Lower lobe of right lung (tissue), 2 donors: ENCODE data around the gene ELL. TPM values are rescaled to one million over a fixed set of nuclear protein-coding genes. Genes with fewer than 3 reads are reported as not detected.

ENCODE experiments used
- ATAC-seq, 2 donors: fragments of 200-7000 bp; cut with Tn5 transposase; one replicate each; pipeline ENCODE4 v1.9.1; 2020 to 2022; ENCODE audit warnings: mild to moderate bottlenecking in 2 of 2, moderate library complexity in 2 of 2
- DNase-seq: peaks from one replicate; pipeline ENCODE4 v3.0.0-alpha.2; 2020
- H3K27ac ChIP-seq: fragments of 200-600 bp; one replicate; pipeline ENCODE4 v1.8.0; 2022
- H3K27me3 ChIP-seq: fragments of 200-600 bp; one replicate; pipeline ENCODE4 v1.8.0; 2022; ENCODE audit warnings: low read depth
- H3K36me3 ChIP-seq: fragments of 200-600 bp; one replicate; pipeline ENCODE4 v1.8.0; 2022; ENCODE audit warnings: mild to moderate bottlenecking
- H3K4me1 ChIP-seq: fragments of 200-600 bp; one replicate; pipeline ENCODE4 v1.8.0; 2022
- H3K4me3 ChIP-seq: fragments of 200-600 bp; one replicate; pipeline ENCODE4 v1.8.0; 2022; ENCODE audit warnings: mild to moderate bottlenecking
- H3K9me3 ChIP-seq: fragments of 200-600 bp; one replicate; pipeline ENCODE4 v1.8.0; 2022
- intact Hi-C: fragments of 100-400 bp; cut with DNase I; formaldehyde crosslinking; loops from one replicate; pipeline ENCODE4 v1.11.0; 2022
- total RNA-seq: library from RNA; stranded (reverse); fragmentation: NEBNext Ultra II Directional; extraction: Animal tissue kit (Norgen Biotek cat#: 25700); gene quantifications from one replicate; pipeline ENCODE4 v1.2.1, GENCODE V29; 2021
- TF ChIP-seq, protein P1 (sequence below): fragments of 200-600 bp; IDR thresholded peaks from one replicate; pipeline ENCODE4 v1.8.0; 2022; ENCODE audit warnings: antibody characterized with exemption, mild to moderate bottlenecking
- donor health status: DM: no; HTN: yes; CAD: no; lungs with severe emphysema.

Gene ELL
- total RNA-seq, 1 donor from 2014 or later = 19.7 TPM

DNA sequence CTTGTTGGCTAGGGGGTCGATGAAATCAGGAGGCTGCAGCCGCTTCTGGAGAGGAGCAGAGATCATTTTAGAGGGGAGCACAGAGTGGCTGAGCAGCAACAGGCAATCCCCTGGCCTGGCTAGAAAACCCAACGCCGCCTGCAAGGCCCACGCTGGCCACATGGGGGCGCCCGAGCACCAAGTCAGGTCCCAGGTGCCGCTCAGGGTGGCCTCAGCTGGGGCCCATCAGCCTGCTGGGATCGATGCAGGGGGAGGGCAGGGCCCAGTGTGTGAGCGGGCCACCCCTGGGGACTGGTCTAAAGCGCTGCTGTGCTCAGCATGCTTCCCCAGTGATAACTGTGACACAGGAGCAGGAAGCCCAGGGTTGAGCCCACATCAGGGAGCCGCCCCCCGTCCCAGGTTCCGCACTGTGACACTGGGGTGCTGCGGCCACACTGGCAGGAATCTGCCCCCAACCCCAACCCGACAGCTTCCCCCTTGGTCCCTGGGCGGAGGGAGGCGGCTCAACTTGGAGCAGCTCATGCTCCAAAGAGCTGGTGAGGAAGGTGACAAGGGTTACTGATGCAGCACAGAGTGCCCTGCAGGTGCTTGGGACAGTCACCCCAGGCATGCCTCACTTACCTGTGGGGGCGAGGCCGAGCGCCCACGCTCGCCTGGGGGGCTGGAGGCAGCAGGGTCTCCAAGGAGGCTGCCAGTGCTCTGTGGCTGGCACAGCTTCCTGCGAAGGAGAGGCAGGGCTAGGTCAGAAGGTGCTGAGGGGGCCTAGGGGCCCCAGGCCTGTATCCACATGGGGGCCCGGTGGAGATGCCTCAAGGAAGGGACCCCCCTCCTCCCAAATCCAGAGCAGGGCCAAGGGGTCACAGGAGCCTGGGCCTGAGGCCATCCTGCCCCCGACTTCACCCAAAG is 70.7 kb downstream of the ELL start:
- Histone ChIP-seq H3K4me3 (no peak overlapping the region), H3K27ac (no peak overlapping the region), H3K4me1 (peaks cover 10% of the 10 kb centered on the region), H3K27me3 (no peaks in the 10 kb centered on the region), H3K36me3 (peaks cover 86% of the 10 kb centered on the region), H3K9me3 (no peaks in the 10 kb centered on the region)
- ATAC-seq (peak; percentile 84 to 90), DNase-seq (peak; percentile 88)
- TF ChIP-seq, protein P1, sequence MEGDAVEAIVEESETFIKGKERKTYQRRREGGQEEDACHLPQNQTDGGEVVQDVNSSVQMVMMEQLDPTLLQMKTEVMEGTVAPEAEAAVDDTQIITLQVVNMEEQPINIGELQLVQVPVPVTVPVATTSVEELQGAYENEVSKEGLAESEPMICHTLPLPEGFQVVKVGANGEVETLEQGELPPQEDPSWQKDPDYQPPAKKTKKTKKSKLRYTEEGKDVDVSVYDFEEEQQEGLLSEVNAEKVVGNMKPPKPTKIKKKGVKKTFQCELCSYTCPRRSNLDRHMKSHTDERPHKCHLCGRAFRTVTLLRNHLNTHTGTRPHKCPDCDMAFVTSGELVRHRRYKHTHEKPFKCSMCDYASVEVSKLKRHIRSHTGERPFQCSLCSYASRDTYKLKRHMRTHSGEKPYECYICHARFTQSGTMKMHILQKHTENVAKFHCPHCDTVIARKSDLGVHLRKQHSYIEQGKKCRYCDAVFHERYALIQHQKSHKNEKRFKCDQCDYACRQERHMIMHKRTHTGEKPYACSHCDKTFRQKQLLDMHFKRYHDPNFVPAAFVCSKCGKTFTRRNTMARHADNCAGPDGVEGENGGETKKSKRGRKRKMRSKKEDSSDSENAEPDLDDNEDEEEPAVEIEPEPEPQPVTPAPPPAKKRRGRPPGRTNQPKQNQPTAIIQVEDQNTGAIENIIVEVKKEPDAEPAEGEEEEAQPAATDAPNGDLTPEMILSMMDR = peak; percentile 98
- intact Hi-C loops = no loop called here

DNA sequence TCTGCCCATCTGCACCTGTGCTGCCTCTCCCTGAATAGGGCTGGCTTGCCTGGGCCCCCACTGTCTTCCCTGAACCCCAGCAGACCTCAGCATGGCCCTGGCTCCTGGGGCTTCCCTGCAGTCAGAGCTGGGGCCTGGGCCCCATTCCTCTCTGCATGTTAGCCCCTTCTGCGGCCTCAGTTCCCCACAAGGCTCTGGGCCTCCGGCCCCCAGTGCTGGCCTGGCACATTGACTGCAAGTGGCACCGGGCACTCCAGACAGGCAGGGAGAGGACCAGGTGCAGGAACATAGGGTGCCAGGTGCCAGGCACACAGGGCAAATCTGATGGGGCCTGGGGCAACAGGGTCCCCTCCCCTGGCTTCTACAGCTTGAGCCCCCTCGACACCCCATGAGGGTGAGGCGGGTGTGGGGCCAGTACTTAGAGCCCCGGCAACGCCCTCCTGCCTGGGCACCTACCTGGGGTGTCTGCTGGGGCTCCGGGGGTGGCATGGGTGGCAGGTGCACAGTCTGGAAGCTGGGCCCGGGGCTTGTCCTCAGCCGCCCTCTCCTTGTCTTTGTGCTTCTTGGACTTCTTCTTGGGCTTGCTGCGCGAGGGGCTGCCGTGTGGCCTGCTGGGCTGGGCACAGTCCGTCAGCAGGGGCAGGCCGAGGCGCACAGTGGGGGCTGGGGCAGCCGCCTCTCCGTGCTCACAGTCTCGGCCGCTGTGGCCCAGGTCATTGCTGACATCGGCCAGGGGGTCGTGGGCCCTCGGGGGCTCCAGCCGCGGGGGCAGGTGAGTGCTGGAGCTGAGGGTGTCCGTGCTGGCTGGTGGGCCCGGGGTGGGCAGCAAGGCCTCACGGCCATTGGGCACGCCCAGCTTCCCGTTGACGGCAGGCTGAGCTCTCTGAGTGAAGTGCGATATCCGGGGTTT is 71.6 kb downstream of the ELL start:
- peaks cover 86% of the 10 kb centered on the region for H3K36me3 ChIP-seq
- TF ChIP-seq, protein P1 = no peak
- no peaks in the 10 kb centered on the region for H3K9me3 ChIP-seq
- H3K27ac ChIP-seq = no peak overlapping the region
- peak; percentile 2 to 4 for ATAC-seq
- DNase-seq = no peak
- H3K4me1 ChIP-seq = peaks cover 10% of the 10 kb centered on the region
- intact Hi-C loops = no loop called here
- no peaks in the 10 kb centered on the region for H3K27me3 ChIP-seq
- no peak overlapping the region for H3K4me3 ChIP-seq

DNA sequence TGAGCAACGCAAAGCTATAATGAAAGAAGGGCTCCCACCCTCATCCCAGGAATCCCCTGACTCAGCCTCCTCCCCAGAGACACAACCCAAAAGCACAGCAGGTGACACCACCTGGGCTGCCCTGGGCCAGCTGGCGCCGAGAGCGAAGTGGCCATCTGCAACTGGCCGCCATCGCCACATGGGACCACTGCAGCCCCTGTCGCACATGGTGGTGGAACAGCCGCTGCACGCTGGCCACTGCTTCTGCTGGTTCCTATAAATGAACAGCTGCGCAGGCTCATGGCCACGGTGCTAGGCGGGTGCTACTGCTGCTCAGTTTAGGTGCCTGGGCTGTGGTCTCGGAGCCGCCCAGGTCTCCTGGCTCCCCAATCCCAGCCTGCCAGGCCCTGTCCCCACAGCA is 72.3 kb downstream of the ELL start:
- TF ChIP-seq, protein P1 = no peak
- ATAC-seq (no peak), DNase-seq (no peak)
- no peaks in the 10 kb centered on the region for H3K9me3 ChIP-seq
- no peak overlapping the region for H3K27ac ChIP-seq
- intact Hi-C loops = no loop called here
- H3K36me3 ChIP-seq = peaks cover 91% of the 10 kb centered on the region
- no peak overlapping the region for H3K4me3 ChIP-seq
- H3K27me3 ChIP-seq = no peaks in the 10 kb centered on the region
- peaks cover 10% of the 10 kb centered on the region for H3K4me1 ChIP-seq

DNA sequence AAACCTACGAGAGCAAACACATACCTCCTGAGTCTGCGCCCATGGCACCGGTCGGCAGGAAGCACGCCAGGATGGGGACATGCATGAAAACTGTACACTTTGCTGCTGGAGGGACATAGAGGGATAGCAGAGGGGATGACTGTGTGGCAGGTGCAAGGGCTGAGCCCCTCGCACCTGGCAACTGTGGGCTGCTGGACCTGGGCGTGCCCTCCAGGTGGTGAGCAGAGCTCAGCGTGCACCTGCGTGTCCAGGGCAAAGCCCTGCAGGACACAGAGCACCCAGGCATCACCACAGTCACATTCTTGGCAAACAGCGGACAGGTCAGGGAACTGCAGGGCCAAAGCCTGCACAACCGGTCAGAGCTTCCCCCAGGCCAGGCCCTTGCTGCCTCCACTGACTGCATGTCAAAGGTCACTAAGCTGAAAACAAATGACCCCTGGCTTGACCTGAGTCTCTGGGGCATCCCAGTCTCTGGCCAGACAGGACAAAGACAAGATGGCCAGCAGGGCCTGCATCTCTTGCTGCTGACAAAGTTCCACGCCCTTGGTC is 75.0 kb downstream of the ELL start:
- TF ChIP-seq, protein P1 = no peak
- peaks cover 10% of the 10 kb centered on the region for H3K4me1 ChIP-seq
- H3K27ac ChIP-seq = no peak overlapping the region
- H3K4me3 ChIP-seq = no peak overlapping the region
- DNase-seq (no peak), ATAC-seq (no peak)
- H3K27me3 ChIP-seq = no peaks in the 10 kb centered on the region
- no peaks in the 10 kb centered on the region for H3K9me3 ChIP-seq
- intact Hi-C loops = no loop called here
- peaks cover 91% of the 10 kb centered on the region for H3K36me3 ChIP-seq

DNA sequence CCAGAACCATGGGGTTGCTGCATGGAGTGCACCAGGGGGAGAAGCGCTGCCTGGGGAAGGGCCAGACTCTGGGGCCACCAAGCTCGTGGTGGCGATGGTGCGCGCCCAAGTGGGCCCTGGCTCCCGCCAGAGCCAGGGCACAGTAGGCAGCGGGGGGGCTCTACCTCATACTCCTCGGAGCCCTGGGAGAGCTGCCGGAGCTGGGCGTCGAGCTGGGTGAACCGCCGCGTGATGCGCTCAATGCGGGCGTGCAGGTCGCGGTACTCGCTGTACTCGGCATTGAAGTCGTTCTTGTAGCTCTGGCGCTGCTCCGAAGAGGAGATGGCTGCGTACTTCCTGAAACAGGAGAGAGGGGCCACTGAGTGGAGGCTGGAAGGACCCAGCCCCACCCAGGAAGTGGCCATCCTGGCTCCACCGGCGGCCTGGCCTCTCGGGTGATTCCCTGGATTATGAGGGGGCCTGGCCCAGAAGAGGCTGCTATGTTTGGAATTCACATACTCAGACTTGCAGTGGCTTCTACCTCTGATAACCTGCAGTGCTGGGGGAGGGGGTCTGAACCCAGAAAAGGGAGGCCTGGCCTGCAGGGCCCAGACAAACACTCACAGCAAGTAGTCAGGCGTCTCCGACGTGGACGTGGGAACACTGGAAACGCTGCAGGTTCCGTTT is 75.6 kb downstream of the ELL start:
- TF ChIP-seq, protein P1 = no peak
- intact Hi-C loops = no loop called here
- peak overlapping the region; percentile 31 for H3K27ac ChIP-seq
- no peak for DNase-seq
- H3K9me3 ChIP-seq = no peaks in the 10 kb centered on the region
- H3K36me3 ChIP-seq = peaks cover 85% of the 10 kb centered on the region
- no peak overlapping the region for H3K4me3 ChIP-seq
- no peaks in the 10 kb centered on the region for H3K27me3 ChIP-seq
- ATAC-seq = no peak
- H3K4me1 ChIP-seq = peaks cover 10% of the 10 kb centered on the region
